ENCODE measurements around the gene MYADML2. TPM values are rescaled to one million over a fixed set of nuclear protein-coding genes. Genes with fewer than 3 reads are reported as not detected.

Gene MYADML2
- total RNA-seq, 1 donor: not detected

GRCh38 chr17:81941484-81942166 is 5.4 kb downstream of the MYADML2 start:
- no peak for TF ChIP-seq CTCF (IDR thresholded peaks at IDR 0.05; ENCODE audit: insufficient read depth, low read length)
- DNase-seq (ENCODE audit: low read depth): no peak

GRCh38 chr17:81940538-81941483 is 6.2 kb downstream of the MYADML2 start:
- TF ChIP-seq CTCF (IDR thresholded peaks at IDR 0.05; ENCODE audit: insufficient read depth, low read length): no peak
- H3K4me3 ChIP-seq (ENCODE audit: low read depth, low read length): no peak overlapping the region
- DNase-seq (ENCODE audit: low read depth): no peak

More at GRCh38 chr17:81941484-81942166, 5.4 kb downstream of the MYADML2 start:
- H3K4me3 ChIP-seq (ENCODE audit: low read depth, low read length): no peak overlapping the region

- peak; percentile 87 for DNase-seq (ENCODE audit: low read depth)
- H3K4me3 ChIP-seq (ENCODE audit: low read depth, low read length): no peak overlapping the region
- TF ChIP-seq CTCF (IDR thresholded peaks at IDR 0.05; ENCODE audit: insufficient read depth, low read length): no peak
Observed at GRCh38 chr17:81939881-81940385, 7.1 kb downstream of the MYADML2 start.

GRCh38 chr17:81939218-81939617 is 7.8 kb downstream of the MYADML2 start:
- TF ChIP-seq CTCF (IDR thresholded peaks at IDR 0.05; ENCODE audit: insufficient read depth, low read length): no peak
- H3K4me3 ChIP-seq (ENCODE audit: low read depth, low read length): no peak overlapping the region
- no peak for DNase-seq (ENCODE audit: low read depth)

- H3K4me3 ChIP-seq (ENCODE audit: low read depth, low read length): peak overlapping the region; percentile 56
- TF ChIP-seq CTCF (IDR thresholded peaks at IDR 0.05; ENCODE audit: insufficient read depth, low read length): no peak
Observed at GRCh38 chr17:81935709-81936084, 11.3 kb downstream of the MYADML2 start.

GRCh38 chr17:81934850-81935708 is 12.0 kb downstream of the MYADML2 start:
- peak overlapping the region; percentile 9 for H3K4me3 ChIP-seq (ENCODE audit: low read depth, low read length)
- DNase-seq (ENCODE audit: low read depth): no peak
- no peak for TF ChIP-seq CTCF (IDR thresholded peaks at IDR 0.05; ENCODE audit: insufficient read depth, low read length)

More at GRCh38 chr17:81935709-81936084, 11.3 kb downstream of the MYADML2 start:
- DNase-seq (ENCODE audit: low read depth): no peak
